Measurements from ENCODE around the gene HOXA4. TPM values are rescaled to one million over a fixed set of nuclear protein-coding genes. Genes with fewer than 3 reads are reported as not detected.
A peak's percentile ranks its signal among the peaks of the same experiment; 100 is the strongest.

The HOXA4 gene
- total RNA-seq, 3 donors from 2014 or later (not counting 1 experiment from before 2014, with no cell fraction given) = 0.52 to 2.1 (median 0.63) TPM

- H3K9me3 ChIP-seq (ENCODE audit: control insufficient read depth, insufficient read depth, low read length) = no peaks in the 10 kb centered on the region
- 98% methylated on average over 5 of the region's 6 CpGs for WGBS (ENCODE audit: insufficient coverage)
- ATAC-seq = no peak
- intact Hi-C loops (cut with micrococcal nuclease) = no loop called here
- Mint-ChIP-seq H3K4me3 (no peak overlapping the region), H3K36me3 (peaks cover 7% of the 10 kb centered on the region), H3K4me1 (peaks cover 7 to 12% of the 10 kb centered on the region in 2 donors), H3K9me3 (no peaks in the 10 kb centered on the region), H3K27ac (no peak overlapping the region), H3K27me3 (ENCODE audit: low read depth in 2 of 2) (peaks cover 47 to 61% of the 10 kb centered on the region in 2 donors)
- H3K4me1 ChIP-seq (ENCODE audit: control insufficient read depth, insufficient read depth, low read length) = peaks cover 24% of the 10 kb centered on the region
- H3K36me3 ChIP-seq (ENCODE audit: control insufficient read depth, insufficient read depth, low read length) = no peaks in the 10 kb centered on the region
- H3K27ac ChIP-seq (ENCODE audit: low read length) = no peak overlapping the region
- H3K27me3 ChIP-seq (ENCODE audit: control insufficient read depth, insufficient read depth, low read length) = peaks cover 64% of the 10 kb centered on the region
- no peak for DNase-seq
- no peak for TF ChIP-seq CTCF (IDR thresholded peaks at IDR 0.05)
- H3K4me3 ChIP-seq (ENCODE audit: low read length) = no peak overlapping the region
Measured at GRCh38 chr7:27178366-27178765, 47.8 kb upstream of the HOXA4 start.

DNA sequence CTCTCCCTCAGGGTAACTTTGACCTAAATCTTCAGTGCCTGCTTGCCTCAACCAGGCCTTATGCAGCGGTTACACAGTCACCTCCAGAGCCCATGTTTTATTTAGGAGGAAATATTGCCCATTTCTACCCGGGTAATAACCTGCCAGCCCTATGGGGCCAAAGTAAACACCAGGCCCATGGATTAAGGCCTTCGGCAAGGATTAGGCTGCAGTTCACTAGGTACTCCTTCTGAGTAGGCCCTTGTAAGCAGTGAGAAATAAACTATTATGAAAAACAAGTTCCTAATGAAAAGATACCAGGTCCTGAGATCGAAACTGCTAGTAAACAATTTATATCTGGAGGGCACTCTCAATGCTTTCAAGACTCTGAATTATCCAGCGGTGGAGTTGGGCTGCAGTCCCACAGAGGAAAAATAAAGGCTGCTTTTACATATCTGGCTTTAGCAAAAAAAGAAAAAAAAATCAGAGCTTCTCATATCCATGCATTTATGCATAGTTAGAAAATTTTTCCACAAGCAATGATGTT lies 47.3 kb upstream of the HOXA4 start:
- peaks cover 63% of the 10 kb centered on the region for H3K27me3 ChIP-seq (ENCODE audit: control insufficient read depth, insufficient read depth, low read length)
- intact Hi-C loops (cut with micrococcal nuclease) = no loop called here
- no peak for TF ChIP-seq CTCF (IDR thresholded peaks at IDR 0.05)
- H3K36me3 ChIP-seq (ENCODE audit: control insufficient read depth, insufficient read depth, low read length) = no peaks in the 10 kb centered on the region
- Mint-ChIP-seq H3K4me1 (peaks cover 7 to 16% of the 10 kb centered on the region in 2 donors), H3K4me3 (no peak overlapping the region), H3K36me3 (peaks cover 7% of the 10 kb centered on the region), H3K27ac (no peak overlapping the region), H3K27me3 (ENCODE audit: low read depth in 2 of 2) (peaks cover 44 to 57% of the 10 kb centered on the region in 2 donors), H3K9me3 (no peaks in the 10 kb centered on the region)
- WGBS (ENCODE audit: insufficient coverage) = 94% methylated on average over 5 of the region's 5 CpGs
- ATAC-seq = no peak
- no peak overlapping the region for H3K27ac ChIP-seq (ENCODE audit: low read length)
- DNase-seq = no peak
- H3K4me1 ChIP-seq (ENCODE audit: control insufficient read depth, insufficient read depth, low read length) = peaks cover 23% of the 10 kb centered on the region
- no peak overlapping the region for H3K4me3 ChIP-seq (ENCODE audit: low read length)
- no peaks in the 10 kb centered on the region for H3K9me3 ChIP-seq (ENCODE audit: control insufficient read depth, insufficient read depth, low read length)

DNA sequence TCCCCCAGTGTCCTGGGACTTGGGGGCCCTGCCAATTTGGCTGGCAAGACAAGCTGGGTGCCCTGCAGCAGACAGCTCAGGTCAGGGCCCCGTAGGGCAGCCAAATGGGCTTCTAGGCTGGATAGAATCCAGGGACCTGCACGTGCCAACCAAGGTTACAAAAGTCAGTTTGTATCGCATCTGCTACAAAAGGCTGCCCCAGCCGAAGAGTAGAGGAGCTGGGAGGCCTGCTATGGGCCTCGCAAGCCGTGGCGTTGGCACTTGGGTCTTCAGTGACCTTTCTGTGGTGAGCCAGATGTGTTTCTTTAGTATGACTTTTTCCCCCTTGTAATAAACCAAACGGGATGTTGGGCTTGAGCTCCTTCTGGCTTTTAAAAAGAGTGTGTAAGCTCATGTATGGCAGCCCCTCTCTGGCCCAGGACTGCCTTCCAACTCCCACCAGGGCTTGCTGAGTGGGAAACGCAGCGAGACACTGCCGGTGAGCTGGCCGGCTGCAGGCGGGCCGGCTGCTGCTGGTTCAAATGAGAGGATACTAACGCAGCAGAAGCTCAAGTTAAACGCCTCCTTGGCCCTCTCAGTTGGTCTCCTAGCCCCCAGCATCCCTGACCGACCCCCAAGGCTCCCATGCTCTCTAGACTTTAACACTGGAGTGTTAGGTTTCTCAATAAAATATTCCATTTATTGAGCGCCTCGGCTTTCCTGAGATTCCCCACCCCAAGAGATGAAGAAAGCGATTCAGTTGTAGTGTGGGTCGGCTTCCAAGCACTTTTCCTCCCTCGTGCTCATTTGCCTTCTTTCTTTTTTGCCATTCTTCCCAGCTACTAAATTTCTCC lies 46.6 kb upstream of the HOXA4 start:
- Histone ChIP-seq H3K9me3 (ENCODE audit: control insufficient read depth, insufficient read depth, low read length) (no peaks in the 10 kb centered on the region), H3K4me3 (ENCODE audit: low read length) (no peak overlapping the region), H3K36me3 (ENCODE audit: control insufficient read depth, insufficient read depth, low read length) (no peaks in the 10 kb centered on the region), H3K27me3 (ENCODE audit: control insufficient read depth, insufficient read depth, low read length) (peaks cover 63% of the 10 kb centered on the region), H3K27ac (ENCODE audit: low read length) (no peak overlapping the region), H3K4me1 (ENCODE audit: control insufficient read depth, insufficient read depth, low read length) (peaks cover 28% of the 10 kb centered on the region)
- WGBS (ENCODE audit: insufficient coverage) = 93% methylated on average over 22 of the region's 22 CpGs
- ATAC-seq (no peak), DNase-seq (peak in 1 of 2 donors; percentile 11)
- Mint-ChIP-seq H3K36me3 (peaks cover 9% of the 10 kb centered on the region), H3K4me3 (no peak overlapping the region), H3K9me3 (no peaks in the 10 kb centered on the region), H3K4me1 (peaks cover 11 to 22% of the 10 kb centered on the region in 2 donors), H3K27ac (no peak overlapping the region), H3K27me3 (ENCODE audit: low read depth in 2 of 2) (peaks cover 44 to 56% of the 10 kb centered on the region in 2 donors)
- intact Hi-C loops (cut with micrococcal nuclease) = no loop called here
- TF ChIP-seq CTCF (IDR thresholded peaks at IDR 0.05) = no peak
